ENCODE data around the gene EVC2. TPM values are rescaled to one million over a fixed set of nuclear protein-coding genes. Genes with fewer than 3 reads are reported as not detected.
"Not testable (repeated sequence)": the region's sequence is repeated elsewhere in the genome, so short reads cannot be mapped to it uniquely, and the experiment has no call there.

The EVC2 gene
- total RNA-seq, 1 donor from 2014 or later = 16.9 TPM

DNA sequence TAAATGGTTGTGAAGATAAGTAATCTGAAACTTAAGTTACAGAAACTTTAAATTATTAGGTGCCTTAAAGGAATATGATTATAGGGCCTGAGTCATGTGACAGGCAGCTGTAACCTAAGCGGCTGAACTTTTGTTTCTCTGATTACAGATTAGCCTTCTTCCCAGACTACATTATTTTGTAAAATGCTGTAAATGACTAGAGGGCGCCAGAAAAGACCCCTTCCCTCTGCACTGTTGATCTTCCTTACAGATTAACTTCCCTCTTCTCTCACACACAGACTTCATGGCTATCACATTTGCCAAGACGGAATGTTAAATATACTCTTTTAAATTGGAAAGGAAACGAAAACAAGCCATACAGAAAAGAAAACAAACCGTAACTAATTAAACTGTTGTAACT, 96.6 kb downstream of the EVC2 start:
- H3K4me1 Mint-ChIP-seq = peaks cover 35% of the 10 kb centered on the region
- DNase-seq (ENCODE audit: low spot score in 2 of 2, unreplicated experiment in 2 of 2) = no peak
- H3K9me3 Mint-ChIP-seq = no peaks in the 10 kb centered on the region
- peak overlapping the region; percentile 79 for H3K27ac Mint-ChIP-seq
- no peak for TF ChIP-seq CTCF (IDR thresholded peaks at IDR 0.05; ENCODE audit: unreplicated experiment)
- no peak overlapping the region for H3K4me3 Mint-ChIP-seq
- peaks cover 48% of the 10 kb centered on the region for H3K36me3 Mint-ChIP-seq
- no peaks in the 10 kb centered on the region for H3K27me3 Mint-ChIP-seq (ENCODE audit: low read depth)

GRCh38 chr4:5609306-5610007, 98.9 kb downstream of the EVC2 start:
- no peak for TF ChIP-seq CTCF (IDR thresholded peaks at IDR 0.05; ENCODE audit: unreplicated experiment)
- peaks cover 41% of the 10 kb centered on the region for H3K36me3 Mint-ChIP-seq
- H3K4me1 Mint-ChIP-seq = peaks cover 25% of the 10 kb centered on the region
- H3K27me3 Mint-ChIP-seq (ENCODE audit: low read depth) = no peaks in the 10 kb centered on the region
- H3K9me3 Mint-ChIP-seq = no peaks in the 10 kb centered on the region
- no peak overlapping the region for H3K4me3 Mint-ChIP-seq
- no peak overlapping the region for H3K27ac Mint-ChIP-seq
- DNase-seq (ENCODE audit: low spot score in 2 of 2, unreplicated experiment in 2 of 2) = no peak

DNA sequence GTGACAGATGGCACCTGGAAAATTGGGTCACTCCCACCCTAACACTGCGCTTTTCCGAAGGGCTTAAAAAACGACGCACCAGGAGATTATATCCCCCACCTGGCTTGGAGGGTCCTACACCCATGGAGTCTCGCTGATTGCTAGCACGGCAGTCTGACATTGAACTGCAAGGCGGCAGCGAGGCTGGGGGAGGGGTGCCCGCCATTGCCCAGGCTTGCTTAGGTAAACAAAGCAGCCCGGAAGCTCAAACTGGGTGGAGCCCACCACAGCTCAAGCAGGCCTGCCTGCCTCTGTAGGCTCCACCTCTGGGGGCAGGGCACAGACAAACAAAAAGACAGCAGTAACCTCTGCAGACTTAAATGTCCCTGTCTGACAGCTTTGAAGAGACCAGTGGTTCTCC, 114.5 kb downstream of the EVC2 start:
- H3K4me1 Mint-ChIP-seq; H3K27me3 Mint-ChIP-seq (ENCODE audit: low read depth); DNase-seq (ENCODE audit: low spot score in 2 of 2, unreplicated experiment in 2 of 2); H3K4me3 Mint-ChIP-seq; H3K27ac Mint-ChIP-seq: not testable (repeated sequence)
- Mint-ChIP-seq H3K9me3 (peaks cover 39% of the 10 kb centered on the region), H3K36me3 (peaks cover 66% of the 10 kb centered on the region)

DNA sequence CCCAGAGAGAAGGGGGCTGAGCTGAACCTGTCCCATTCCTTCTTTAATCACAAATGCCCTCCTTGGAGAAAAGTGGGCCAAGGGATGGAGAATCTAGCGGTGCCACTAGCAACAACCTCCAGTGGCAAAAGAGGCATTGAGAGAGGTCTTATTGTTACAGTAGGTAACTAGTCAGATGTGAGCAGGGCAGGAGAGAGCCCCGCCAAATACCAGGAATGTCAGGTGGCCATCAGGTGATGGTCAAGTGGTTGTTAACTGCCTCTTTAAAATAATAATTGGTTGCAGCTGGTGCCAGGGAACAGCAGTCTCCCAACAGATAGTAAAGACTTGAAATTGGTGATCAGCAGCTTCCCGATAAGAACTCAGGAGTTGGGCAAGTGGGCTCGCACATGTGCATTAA, 116.1 kb downstream of the EVC2 start:
- H3K4me1 Mint-ChIP-seq = no peaks in the 10 kb centered on the region

GRCh38 chr4:5589495-5589894, 118.9 kb downstream of the EVC2 start:
- H3K27me3 Mint-ChIP-seq (ENCODE audit: low read depth) = no peaks in the 10 kb centered on the region
- TF ChIP-seq CTCF (IDR thresholded peaks at IDR 0.05; ENCODE audit: unreplicated experiment) = no peak
- no peak overlapping the region for H3K4me3 Mint-ChIP-seq
- no peak for DNase-seq (ENCODE audit: low spot score in 2 of 2, unreplicated experiment in 2 of 2)
- peaks cover 45% of the 10 kb centered on the region for H3K9me3 Mint-ChIP-seq
- peaks cover 76% of the 10 kb centered on the region for H3K36me3 Mint-ChIP-seq
- no peak overlapping the region for H3K27ac Mint-ChIP-seq
- no peaks in the 10 kb centered on the region for H3K4me1 Mint-ChIP-seq

More for the DNA sequence above, 116.1 kb downstream of the EVC2 start:
- H3K4me3 Mint-ChIP-seq = no peak overlapping the region
- peaks cover 74% of the 10 kb centered on the region for H3K36me3 Mint-ChIP-seq
- no peak for DNase-seq (ENCODE audit: low spot score in 2 of 2, unreplicated experiment in 2 of 2)
- H3K27me3 Mint-ChIP-seq (ENCODE audit: low read depth) = no peaks in the 10 kb centered on the region
- H3K27ac Mint-ChIP-seq = no peak overlapping the region
- H3K9me3 Mint-ChIP-seq = peaks cover 55% of the 10 kb centered on the region
- TF ChIP-seq CTCF (IDR thresholded peaks at IDR 0.05; ENCODE audit: unreplicated experiment) = no peak

DNA sequence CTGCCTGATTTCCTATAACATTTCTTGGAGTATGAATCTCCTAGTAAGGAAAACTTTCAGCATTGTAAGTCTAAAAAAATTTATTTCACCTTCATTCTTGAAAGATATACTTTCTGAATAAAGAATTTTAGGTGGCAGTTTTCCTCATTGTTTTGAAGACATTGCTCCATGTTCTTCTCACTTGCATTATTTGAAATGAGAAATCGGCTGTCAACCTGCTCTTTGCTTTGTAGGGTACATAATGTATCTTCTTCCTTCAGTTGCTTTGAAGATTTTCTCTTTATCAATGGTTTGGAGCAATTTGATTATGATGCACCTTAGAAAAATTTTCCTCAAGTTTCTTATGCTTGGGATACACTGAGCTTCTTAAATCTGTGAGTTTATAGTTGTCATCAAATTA, 120.3 kb downstream of the EVC2 start:
- Mint-ChIP-seq H3K9me3 (peaks cover 42% of the 10 kb centered on the region), H3K27ac (no peak overlapping the region), H3K27me3 (ENCODE audit: low read depth) (no peaks in the 10 kb centered on the region), H3K36me3 (peaks cover 75% of the 10 kb centered on the region), H3K4me3 (no peak overlapping the region), H3K4me1 (no peaks in the 10 kb centered on the region)
- DNase-seq (ENCODE audit: low spot score in 2 of 2, unreplicated experiment in 2 of 2) = no peak
- no peak for TF ChIP-seq CTCF (IDR thresholded peaks at IDR 0.05; ENCODE audit: unreplicated experiment)
